HepG2 (cell line): ENCODE data around the gene HLF. TPM values are rescaled to one million over a fixed set of nuclear protein-coding genes. Genes with fewer than 3 reads are reported as not detected.

Source experiments
- ARID4A ChIP-seq: sonication (generic); formaldehyde crosslinking; IDR thresholded peaks from 2 replicates; pipeline ENCODE4 v1.5.0; 2020; ENCODE audit warnings: mild to moderate bottlenecking, missing genetic modification reagents, borderline replicate concordance
- FLYWCH1 ChIP-seq: sonication (generic); formaldehyde crosslinking; IDR thresholded peaks from 2 replicates; pipeline ENCODE4 v1.8.1; 2023; ENCODE audit warnings: mild to moderate bottlenecking, missing genetic modification reagents
- MAX ChIP-seq: IDR thresholded peaks from 2 replicates; pipeline ENCODE4 v1.6.1; 2012; ENCODE audit warnings: inconsistent platforms
- MIXL1 ChIP-seq: IDR thresholded peaks from 2 replicates; pipeline ENCODE4 v1.6.1; 2016
- MLXIP ChIP-seq: sonication (generic); formaldehyde crosslinking; IDR thresholded peaks from 2 replicates; pipeline ENCODE4 v1.9.0; 2021; ENCODE audit warnings: missing genetic modification reagents, borderline replicate concordance
- RBM22 ChIP-seq: fragments of 200-400 bp; formaldehyde crosslinking; optimal IDR thresholded peaks from 2 replicates; pipeline ENCODE3; 2017; ENCODE audit warnings: mild to moderate bottlenecking, low read length, moderate library complexity
- SKIL ChIP-seq: sonication (generic); formaldehyde crosslinking; IDR thresholded peaks from 2 replicates; pipeline ENCODE4 v1.8.0; 2022; ENCODE audit warnings: missing genetic modification reagents, mild to moderate bottlenecking, moderate library complexity, borderline replicate concordance
- SSRP1 ChIP-seq: IDR thresholded peaks from 2 replicates; pipeline ENCODE4 v1.6.1; 2016; ENCODE audit warnings: control low read depth
- ZNF670 ChIP-seq: sonication (generic); formaldehyde crosslinking; IDR thresholded peaks from 2 replicates; pipeline ENCODE4 v1.8.0; 2022; ENCODE audit warnings: mild to moderate bottlenecking, missing genetic modification reagents, borderline replicate concordance
- ZNF761 ChIP-seq: sonication (generic); formaldehyde crosslinking; conservative IDR thresholded peaks from 2 replicates; pipeline ENCODE4 v1.4.0; 2020; ENCODE audit warnings: mild to moderate bottlenecking, missing genetic modification reagents
- polyA plus RNA-seq, 8 experiments: library from polyadenylated mRNA; depleted of rRNA in 3 of 8; stranded (reverse) in 7 of 8; unstranded in 1 of 8; fragments of >200 nt; fragmentation: Illumina TruSeq in 4 of 8; extraction: Trizol in 4 of 8; gene quantifications; 2 replicates each; pipeline versions ENCODE4 v1.2.1 to v1.2.3, GENCODE V29; 2011 to 2016; ENCODE audit warnings: low read depth in 4 of 8, missing spikeins in 1 of 8, mixed read lengths in 1 of 8; ENCODE audit not compliant: insufficient read depth in 1 of 8
- total RNA-seq, 5 experiments: library from RNA; depleted of rRNA; stranded (reverse); fragments of >200 nt; fragmentation: Illumina TruSeq; extraction: Trizol; gene quantifications; 2 replicates each; pipeline ENCODE4 v1.2.3, GENCODE V29; 2016; ENCODE audit warnings: low read depth in 1 of 5

Gene HLF
- total and polyA plus RNA-seq, 2 of the 13 experiments (the other 11 are each of a cell fraction or from before 2014, with no cell fraction given): 202 to 346 TPM

GRCh38 chr17:55316499-55316898, 51.7 kb downstream of the HLF start (continued):
- TF ChIP-seq FLYWCH1: no peak
- TF ChIP-seq MLXIP: no peak
- TF ChIP-seq SSRP1 (CRISPR knock-in tag): peak; percentile 41; the same call in 1 of the 2 replicates
- TF ChIP-seq MIXL1 (CRISPR knock-in tag): no peak
- no peak for TF ChIP-seq MAX
- peak; percentile 96 for TF ChIP-seq RBM22
- no peak for TF ChIP-seq ZNF670 (CRISPR knock-in tag)
- no peak for TF ChIP-seq SKIL (CRISPR knock-in tag)
- no peak for TF ChIP-seq ARID4A (CRISPR knock-in tag)
- TF ChIP-seq ZNF761 (CRISPR knock-in tag): no peak
